Measurements from ENCODE around the gene CDK5RAP2.

DNA sequence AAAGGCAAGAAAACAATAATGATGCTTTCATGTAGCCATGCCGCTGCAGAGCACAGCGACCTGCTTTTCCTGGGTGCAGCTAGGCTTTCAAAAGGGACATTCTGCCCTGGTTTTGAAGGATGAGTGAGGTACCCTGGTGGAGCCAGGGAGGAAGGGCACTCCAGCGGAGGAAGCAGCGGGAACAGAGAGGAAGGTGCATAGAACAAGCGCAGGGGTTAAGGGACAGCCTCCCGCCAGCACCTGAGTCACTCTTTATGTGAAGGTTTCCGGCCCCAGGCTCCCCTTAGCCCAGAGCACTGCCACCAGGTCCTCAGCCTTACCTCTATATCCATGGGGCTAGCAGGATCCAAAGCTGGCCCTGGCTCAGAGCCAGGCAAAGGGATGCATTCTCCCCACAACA lies 221.1 kb downstream of the CDK5RAP2 start:
- no peak for TF ChIP-seq EZH2 (IDR thresholded peaks at IDR 0.05)
- no peak for TF ChIP-seq POLR2AphosphoS5 (IDR thresholded peaks at IDR 0.05; ENCODE audit: borderline replicate concordance, low read depth, low read length)
